ENCODE data around the gene ADAMTS2.

The ADAMTS2 gene

GRCh38 chr5:179139111-179139935, 205.9 kb downstream of the ADAMTS2 start:
- DNase-seq (ENCODE audit: low spot score) = no peak

- no peak for DNase-seq (ENCODE audit: low spot score)
Measured at GRCh38 chr5:179138568-179138925, 206.7 kb downstream of the ADAMTS2 start.

- DNase-seq (ENCODE audit: low spot score) = no peak
Measured at GRCh38 chr5:179137643-179138567, 207.4 kb downstream of the ADAMTS2 start.

- no peak for DNase-seq (ENCODE audit: low spot score)
Measured at GRCh38 chr5:179137016-179137642, 208.1 kb downstream of the ADAMTS2 start.

GRCh38 chr5:179135441-179136215, 209.6 kb downstream of the ADAMTS2 start:
- no peak for DNase-seq (ENCODE audit: low spot score)

DNA sequence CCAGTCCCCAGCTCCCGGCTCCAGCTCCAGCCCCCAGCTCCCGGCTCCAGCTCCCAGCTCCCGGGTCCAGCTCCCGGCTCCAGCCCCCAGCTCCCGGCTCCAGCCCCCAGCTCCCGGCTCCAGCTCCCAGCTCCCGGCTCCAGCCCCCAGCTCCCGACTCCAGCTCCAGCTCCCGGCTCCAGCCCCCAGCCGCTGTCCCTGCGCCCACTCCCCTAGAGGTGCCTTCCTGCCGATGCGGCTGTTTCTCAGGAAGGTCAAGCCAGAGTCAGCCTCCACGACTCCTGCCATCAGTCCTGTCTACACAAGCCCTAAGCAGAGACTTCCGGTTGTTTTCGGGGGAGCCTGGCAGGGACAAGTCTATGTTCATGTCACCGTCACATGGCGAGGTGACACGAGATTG, 210.3 kb downstream of the ADAMTS2 start:
- no peak for DNase-seq (ENCODE audit: low spot score)

DNA sequence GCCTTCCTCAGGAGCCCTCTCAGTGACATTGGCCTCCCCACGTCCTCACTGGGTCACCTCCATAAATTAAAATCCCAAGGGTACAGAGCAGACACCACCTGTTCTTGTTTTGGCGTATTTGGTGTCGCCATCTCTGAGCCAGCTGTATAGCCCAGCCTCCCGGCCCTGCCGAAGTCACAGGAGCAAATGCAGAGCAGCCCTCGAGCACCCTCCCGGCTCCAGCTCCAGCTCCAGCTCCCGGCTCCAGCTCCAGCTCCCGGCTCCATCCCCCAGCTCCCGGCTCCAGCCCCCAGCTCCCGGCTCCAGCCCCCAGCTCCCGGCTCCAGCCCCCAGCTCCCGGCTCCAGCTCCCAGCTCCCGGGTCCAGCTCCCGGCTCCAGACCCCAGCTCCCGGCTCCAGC, 210.8 kb downstream of the ADAMTS2 start:
- DNase-seq (ENCODE audit: low spot score) = no peak

GRCh38 chr5:179132586-179133355, 212.5 kb downstream of the ADAMTS2 start:
- DNase-seq (ENCODE audit: low spot score) = no peak

DNA sequence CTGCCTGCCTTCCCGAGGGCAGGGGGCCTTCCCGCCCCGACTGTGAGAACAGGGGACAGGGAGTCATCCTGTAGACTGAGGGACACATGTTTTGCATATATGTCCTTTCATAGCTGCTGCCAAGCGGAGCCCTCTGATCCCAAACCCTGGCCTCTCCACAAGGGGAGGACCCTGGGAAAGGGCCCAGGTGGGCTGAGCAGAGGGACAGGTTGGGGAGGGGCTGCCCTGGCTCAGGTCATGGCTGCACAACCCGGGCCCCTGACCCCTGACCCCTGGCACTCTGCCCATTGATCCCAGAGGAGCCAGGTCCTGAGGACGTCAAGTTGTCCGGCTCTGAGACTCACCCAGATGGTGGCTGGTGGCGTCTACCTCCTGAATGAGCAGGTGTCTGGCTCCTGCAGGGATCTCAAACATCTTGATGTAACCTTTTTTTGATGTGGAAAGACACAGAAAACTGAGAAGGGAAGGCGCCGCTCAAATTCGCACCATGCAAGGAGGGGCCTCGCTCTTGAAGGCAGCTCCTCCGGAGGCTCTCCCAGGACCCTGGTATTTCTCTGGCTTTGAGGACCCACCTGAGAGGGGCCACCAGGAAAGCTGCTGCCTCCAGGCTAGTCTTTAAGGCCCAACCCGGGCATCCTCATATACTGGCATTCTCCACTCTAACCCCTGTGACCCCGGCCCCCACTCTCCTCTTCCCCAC, 213.2 kb downstream of the ADAMTS2 start:
- no peak for DNase-seq (ENCODE audit: low spot score)

DNA sequence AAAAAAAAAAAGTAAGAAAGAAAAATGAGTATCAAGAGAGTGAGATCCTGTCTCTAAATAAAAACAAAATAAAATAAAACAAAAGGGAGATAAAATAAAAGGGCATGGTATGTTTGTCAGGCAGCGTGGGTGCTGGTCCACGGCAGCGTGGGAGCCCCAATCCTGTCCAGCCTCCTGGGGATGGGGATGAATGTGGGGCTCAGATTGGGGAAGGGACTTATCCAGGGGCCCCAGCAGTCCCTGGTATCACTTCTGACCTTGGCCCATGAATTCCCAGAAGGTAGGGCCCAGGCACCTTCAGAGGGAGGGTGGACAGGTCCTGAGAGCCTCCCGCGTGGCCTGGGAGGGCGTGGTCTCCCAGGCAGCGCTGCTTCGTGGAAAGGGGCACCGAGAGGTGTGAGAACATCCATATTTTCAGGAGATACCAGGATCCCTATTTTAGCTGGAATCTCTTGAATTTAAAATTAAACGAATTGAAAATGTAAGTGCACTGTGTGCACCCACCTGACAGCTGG, 213.9 kb downstream of the ADAMTS2 start:
- no peak for DNase-seq (ENCODE audit: low spot score)

- no peak for DNase-seq (ENCODE audit: low spot score)
Measured at GRCh38 chr5:179130101-179130681, 215.1 kb downstream of the ADAMTS2 start.

DNA sequence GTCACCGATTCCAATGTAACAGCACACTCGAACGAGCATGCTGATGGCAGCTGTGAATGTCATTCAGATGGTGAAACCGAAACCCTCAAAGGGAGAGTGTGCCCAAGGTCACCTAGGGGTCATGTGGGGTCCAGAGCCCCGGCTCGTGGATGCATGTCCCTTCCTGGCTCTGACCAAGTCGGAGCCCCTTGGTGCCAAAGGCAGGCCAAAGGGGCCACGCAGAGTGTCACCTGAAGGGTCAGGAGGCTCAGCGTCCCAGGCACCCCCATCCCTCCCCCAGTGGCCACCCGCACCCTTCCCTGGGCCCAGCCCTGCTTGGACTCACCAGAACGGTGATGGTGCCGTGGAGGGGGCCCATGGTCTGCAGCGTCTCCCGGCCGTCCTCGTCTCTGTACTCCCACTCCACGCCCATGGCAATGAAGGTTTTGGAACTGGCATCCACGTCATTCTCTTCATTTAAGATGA, 215.6 kb downstream of the ADAMTS2 start:
- no peak for DNase-seq (ENCODE audit: low spot score)

GRCh38 chr5:179128976-179129375, 216.3 kb downstream of the ADAMTS2 start:
- DNase-seq (ENCODE audit: low spot score) = no peak

GRCh38 chr5:179128041-179128365, 217.3 kb downstream of the ADAMTS2 start:
- DNase-seq (ENCODE audit: low spot score) = no peak

DNA sequence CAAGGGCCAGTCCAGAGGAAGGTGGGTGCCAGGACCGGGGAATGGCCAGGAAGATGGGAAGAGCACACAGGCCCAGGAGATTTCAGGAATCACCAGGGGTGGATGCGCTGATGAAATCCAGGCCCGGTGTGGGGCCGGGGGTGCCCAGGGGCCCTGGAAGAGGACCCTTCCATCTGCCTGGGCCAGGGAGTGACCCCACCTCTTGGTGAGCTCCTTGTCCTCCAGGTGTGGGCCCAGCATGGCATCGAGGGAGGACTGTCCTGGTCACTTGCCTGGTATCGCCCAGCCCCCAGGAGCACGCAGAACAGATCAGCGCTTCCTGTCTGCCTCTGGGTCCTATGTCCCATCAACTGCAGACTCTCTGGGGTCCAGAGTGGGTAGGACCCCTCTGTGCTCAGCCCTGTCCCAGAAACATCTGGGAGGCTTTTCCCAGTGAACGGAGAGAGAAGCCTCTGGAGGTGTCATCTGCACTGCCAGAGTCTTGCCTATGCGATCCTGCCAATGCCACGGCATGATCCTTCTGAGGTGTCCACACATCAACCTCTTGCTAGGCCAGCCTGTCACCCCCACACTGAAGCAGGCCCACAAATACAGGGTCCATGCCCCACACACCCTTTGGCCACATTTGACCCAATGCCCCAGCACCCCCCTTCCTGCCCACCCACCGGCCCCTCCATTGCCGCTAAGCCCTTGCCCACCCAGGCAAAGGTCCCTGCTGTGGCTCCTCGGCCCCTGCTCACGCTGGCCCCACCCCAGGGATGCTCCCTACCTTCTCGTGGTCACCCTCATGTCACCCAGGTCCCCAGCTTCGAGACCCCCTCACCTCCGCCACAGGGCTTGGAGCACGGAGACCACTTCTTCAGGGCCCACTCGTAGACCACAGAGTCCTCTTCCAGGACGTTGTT, 217.9 kb downstream of the ADAMTS2 start:
- DNase-seq (ENCODE audit: low spot score) = no peak

GRCh38 chr5:179126506-179126991, 218.7 kb downstream of the ADAMTS2 start:
- no peak for DNase-seq (ENCODE audit: low spot score)

GRCh38 chr5:179125789-179126505, 219.3 kb downstream of the ADAMTS2 start:
- no peak for DNase-seq (ENCODE audit: low spot score)
